ENCODE data around the gene PRDM5. TPM values are rescaled to one million over a fixed set of nuclear protein-coding genes. Genes with fewer than 3 reads are reported as not detected.

PRDM5 gene
- total and polyA plus RNA-seq, 9 of the 15 experiments (the other 6 are each of a cell fraction or from before 2014, with no cell fraction given): not detected

- TF ChIP-seq CUX1 (CRISPR knock-in tag; IDR thresholded peaks at IDR 0.05) (no peak), PHB (CRISPR knock-in tag; IDR thresholded peaks at IDR 0.05) (no peak), ZNF280B (CRISPR knock-in tag; IDR thresholded peaks at IDR 0.05) (no peak), MAX (CRISPR knock-in tag; IDR thresholded peaks at IDR 0.05) (no peak)
These were observed 38.2 kb upstream of the PRDM5 start (continued) for GRCh38 chr4:120960656-120961267.
